Uterus (tissue), 4 donors: ENCODE results near the gene GAGE1. TPM values are rescaled to one million over a fixed set of nuclear protein-coding genes. Genes with fewer than 3 reads are reported as not detected.
"Not testable (repeated sequence)": the region's sequence is repeated elsewhere in the genome, so short reads cannot be mapped to it uniquely, and the experiment has no call there.

Experiments
- DNase-seq, 2 donors: peaks; one replicate each; pipeline ENCODE4 v3.0.0-alpha.2; 2019 to 2020
- H3K27ac ChIP-seq, 2 donors: fragments of 200-600 bp; sonication (generic); 1 replicate in 1 of 2; 2 replicates in 1 of 2; pipeline ENCODE4 v1.5.1; 2016 to 2018
- H3K27me3 ChIP-seq, 2 donors: fragments of 200-600 bp; sonication (generic); one replicate each; pipeline ENCODE4 v1.5.1; 2018 to 2019; ENCODE audit warnings: control low read depth in 1 of 2
- H3K36me3 ChIP-seq, 2 donors: fragments of 200-600 bp; sonication (generic); one replicate each; pipeline ENCODE4 v1.5.1; 2019; ENCODE audit warnings: control low read depth in 1 of 2
- H3K4me1 ChIP-seq, 2 donors: fragments of 200-600 bp; sonication (generic); one replicate each; pipeline ENCODE4 v1.5.1; 2018 to 2019; ENCODE audit warnings: control low read depth in 1 of 2
- H3K4me3 ChIP-seq, 2 donors: fragments of 200-600 bp; sonication (generic); 1 replicate in 1 of 2; 2 replicates in 1 of 2; pipeline ENCODE4 v1.5.1; 2018 to 2019; ENCODE audit warnings: mild to moderate bottlenecking in 1 of 2
- H3K9me3 ChIP-seq, 2 donors: fragments of 200-600 bp; sonication (generic); one replicate each; pipeline ENCODE4 v1.5.1; 2019; ENCODE audit warnings: control low read depth in 1 of 2
- intact Hi-C: fragments of 100-400 bp; cut with DNase I; formaldehyde crosslinking; loops from one replicate; pipeline ENCODE4 v1.15.1; 2023; ENCODE audit warnings: low total_unique reads
- total RNA-seq, 4 donors: library from RNA; depleted of rRNA in 3 of 4; stranded (reverse); fragments of >200 nt in 3 of 4; gene quantifications; one replicate each; pipeline versions ENCODE4 v1.1.0 to v1.2.4, GENCODE V29; 2014 to 2023
- donor health status: DM: yes; HTN: yes; CAD: no.

Gene GAGE1, protein sequence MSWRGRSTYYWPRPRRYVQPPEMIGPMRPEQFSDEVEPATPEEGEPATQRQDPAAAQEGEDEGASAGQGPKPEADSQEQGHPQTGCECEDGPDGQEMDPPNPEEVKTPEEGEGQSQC
- total RNA-seq, result not detected

DNA sequence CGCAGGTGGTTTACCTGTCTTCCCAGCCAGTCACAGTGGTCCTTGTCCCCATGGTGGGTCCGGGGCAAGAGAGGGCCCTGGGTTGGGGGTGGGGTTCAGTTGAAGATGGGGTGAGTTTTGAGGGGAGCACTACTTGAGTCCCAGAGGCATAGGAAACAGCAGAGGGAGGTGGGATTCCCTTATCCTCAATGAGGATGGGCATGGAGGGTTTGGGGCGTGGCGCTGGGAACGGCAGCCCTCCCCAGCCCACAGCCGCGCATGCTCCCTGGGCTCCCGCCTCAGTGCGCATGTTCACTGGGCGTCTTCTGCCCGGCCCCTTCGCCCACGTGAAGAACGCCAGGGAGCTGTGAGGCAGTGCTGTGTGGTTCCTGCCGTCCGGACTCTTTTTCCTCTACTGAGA lies at the start of gene GAGE1:
GAGE1 (plus strand) TSS at position 301 of the 400 bp plus-strand sequence. CDS start 1,155 bp downstream, outside the sequence.
- DNase-seq, intact Hi-C loops: not testable (repeated sequence)

DNA sequence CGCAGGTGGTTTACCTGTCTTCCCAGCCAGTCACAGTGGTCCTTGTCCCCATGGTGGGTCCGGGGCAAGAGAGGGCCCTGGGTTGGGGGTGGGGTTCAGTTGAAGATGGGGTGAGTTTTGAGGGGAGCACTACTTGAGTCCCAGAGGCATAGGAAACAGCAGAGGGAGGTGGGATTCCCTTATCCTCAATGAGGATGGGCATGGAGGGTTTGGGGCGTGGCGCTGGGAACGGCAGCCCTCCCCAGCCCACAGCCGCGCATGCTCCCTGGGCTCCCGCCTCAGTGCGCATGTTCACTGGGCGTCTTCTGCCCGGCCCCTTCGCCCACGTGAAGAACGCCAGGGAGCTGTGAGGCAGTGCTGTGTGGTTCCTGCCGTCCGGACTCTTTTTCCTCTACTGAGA lies 47.8 kb upstream of the GAGE1 start, which contains the start of gene GAGE12E:
GAGE12E (plus strand) TSS at position 301 of the 400 bp plus-strand sequence. CDS start 1,155 bp downstream, outside the sequence.
- H3K27ac ChIP-seq, H3K4me3 ChIP-seq, intact Hi-C loops, H3K9me3 ChIP-seq, H3K36me3 ChIP-seq, H3K27me3 ChIP-seq, DNase-seq, H3K4me1 ChIP-seq: not testable (repeated sequence)

More for the DNA sequence above, at the start of gene GAGE1:
- H3K27me3 ChIP-seq, H3K4me1 ChIP-seq, H3K9me3 ChIP-seq, H3K36me3 ChIP-seq, H3K4me3 ChIP-seq, H3K27ac ChIP-seq: not testable (repeated sequence)

DNA sequence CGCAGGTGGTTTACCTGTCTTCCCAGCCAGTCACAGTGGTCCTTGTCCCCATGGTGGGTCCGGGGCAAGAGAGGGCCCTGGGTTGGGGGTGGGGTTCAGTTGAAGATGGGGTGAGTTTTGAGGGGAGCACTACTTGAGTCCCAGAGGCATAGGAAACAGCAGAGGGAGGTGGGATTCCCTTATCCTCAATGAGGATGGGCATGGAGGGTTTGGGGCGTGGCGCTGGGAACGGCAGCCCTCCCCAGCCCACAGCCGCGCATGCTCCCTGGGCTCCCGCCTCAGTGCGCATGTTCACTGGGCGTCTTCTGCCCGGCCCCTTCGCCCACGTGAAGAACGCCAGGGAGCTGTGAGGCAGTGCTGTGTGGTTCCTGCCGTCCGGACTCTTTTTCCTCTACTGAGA lies 38.3 kb upstream of the GAGE1 start, which contains the start of gene GAGE12F:
GAGE12F (plus strand) TSS at position 301 of the 400 bp plus-strand sequence. CDS start 1,155 bp downstream, outside the sequence.
- H3K36me3 ChIP-seq, H3K4me1 ChIP-seq, H3K4me3 ChIP-seq, H3K27me3 ChIP-seq, H3K9me3 ChIP-seq, intact Hi-C loops, DNase-seq, H3K27ac ChIP-seq: not testable (repeated sequence)

DNA sequence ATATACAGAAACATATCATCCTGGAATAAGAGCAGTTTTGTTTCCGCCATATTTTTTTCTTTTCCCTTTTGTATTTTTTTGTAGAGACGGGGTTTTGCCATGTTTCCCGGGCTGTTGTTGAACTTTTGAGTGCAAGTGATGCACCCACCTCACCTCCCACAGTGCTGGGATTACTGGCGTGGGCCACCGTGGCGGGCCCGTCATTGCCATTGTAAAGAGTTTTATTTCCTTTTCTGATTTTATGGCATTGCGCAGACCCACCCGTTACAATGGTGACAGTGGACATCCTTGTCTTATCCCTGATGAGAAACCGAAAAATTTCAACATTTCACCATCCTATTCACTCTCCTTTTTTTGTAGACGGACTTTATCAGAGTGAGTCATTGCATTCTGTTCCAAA lies 30.1 kb upstream of the GAGE1 start:
- H3K4me3 ChIP-seq, H3K27ac ChIP-seq, H3K27me3 ChIP-seq, intact Hi-C loops, H3K9me3 ChIP-seq, DNase-seq, H3K36me3 ChIP-seq, H3K4me1 ChIP-seq: not testable (repeated sequence)

DNA sequence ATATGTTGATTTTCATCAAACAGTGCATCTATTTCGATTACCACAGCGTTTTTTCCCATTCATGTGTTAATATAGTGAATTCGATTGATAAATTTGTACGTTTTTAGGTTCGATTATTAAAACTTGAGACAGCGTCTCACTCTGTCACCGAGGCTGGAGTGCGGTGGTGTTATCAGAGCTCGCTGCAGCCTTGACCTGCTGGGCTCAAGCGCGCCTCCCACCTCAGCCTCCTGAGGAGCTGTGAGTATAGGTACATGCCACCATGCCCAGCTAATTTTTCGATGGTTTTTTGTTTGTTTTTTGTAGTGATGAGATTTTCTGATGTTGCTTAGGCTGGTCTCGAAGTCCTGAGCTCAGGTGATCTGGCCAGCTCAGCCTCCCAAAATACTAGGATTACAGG lies 29.7 kb upstream of the GAGE1 start:
- H3K4me3 ChIP-seq, H3K27me3 ChIP-seq, H3K27ac ChIP-seq, H3K9me3 ChIP-seq, H3K4me1 ChIP-seq, intact Hi-C loops, H3K36me3 ChIP-seq, DNase-seq: not testable (repeated sequence)

DNA sequence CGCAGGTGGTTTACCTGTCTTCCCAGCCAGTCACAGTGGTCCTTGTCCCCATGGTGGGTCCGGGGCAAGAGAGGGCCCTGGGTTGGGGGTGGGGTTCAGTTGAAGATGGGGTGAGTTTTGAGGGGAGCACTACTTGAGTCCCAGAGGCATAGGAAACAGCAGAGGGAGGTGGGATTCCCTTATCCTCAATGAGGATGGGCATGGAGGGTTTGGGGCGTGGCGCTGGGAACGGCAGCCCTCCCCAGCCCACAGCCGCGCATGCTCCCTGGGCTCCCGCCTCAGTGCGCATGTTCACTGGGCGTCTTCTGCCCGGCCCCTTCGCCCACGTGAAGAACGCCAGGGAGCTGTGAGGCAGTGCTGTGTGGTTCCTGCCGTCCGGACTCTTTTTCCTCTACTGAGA lies 28.7 kb upstream of the GAGE1 start, which contains the start of gene GAGE12G:
GAGE12G (plus strand) TSS at position 301 of the 400 bp plus-strand sequence. CDS start 1,155 bp downstream, outside the sequence.
- H3K4me3 ChIP-seq, H3K9me3 ChIP-seq, H3K27ac ChIP-seq, H3K36me3 ChIP-seq, H3K4me1 ChIP-seq, intact Hi-C loops, DNase-seq, H3K27me3 ChIP-seq: not testable (repeated sequence)

DNA sequence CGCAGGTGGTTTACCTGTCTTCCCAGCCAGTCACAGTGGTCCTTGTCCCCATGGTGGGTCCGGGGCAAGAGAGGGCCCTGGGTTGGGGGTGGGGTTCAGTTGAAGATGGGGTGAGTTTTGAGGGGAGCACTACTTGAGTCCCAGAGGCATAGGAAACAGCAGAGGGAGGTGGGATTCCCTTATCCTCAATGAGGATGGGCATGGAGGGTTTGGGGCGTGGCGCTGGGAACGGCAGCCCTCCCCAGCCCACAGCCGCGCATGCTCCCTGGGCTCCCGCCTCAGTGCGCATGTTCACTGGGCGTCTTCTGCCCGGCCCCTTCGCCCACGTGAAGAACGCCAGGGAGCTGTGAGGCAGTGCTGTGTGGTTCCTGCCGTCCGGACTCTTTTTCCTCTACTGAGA lies 19.2 kb upstream of the GAGE1 start, which contains the start of gene GAGE12H:
GAGE12H (plus strand) TSS at position 301 of the 400 bp plus-strand sequence. CDS start 1,155 bp downstream, outside the sequence.
- H3K9me3 ChIP-seq, intact Hi-C loops, H3K4me1 ChIP-seq, H3K36me3 ChIP-seq, DNase-seq, H3K27me3 ChIP-seq, H3K4me3 ChIP-seq, H3K27ac ChIP-seq: not testable (repeated sequence)

DNA sequence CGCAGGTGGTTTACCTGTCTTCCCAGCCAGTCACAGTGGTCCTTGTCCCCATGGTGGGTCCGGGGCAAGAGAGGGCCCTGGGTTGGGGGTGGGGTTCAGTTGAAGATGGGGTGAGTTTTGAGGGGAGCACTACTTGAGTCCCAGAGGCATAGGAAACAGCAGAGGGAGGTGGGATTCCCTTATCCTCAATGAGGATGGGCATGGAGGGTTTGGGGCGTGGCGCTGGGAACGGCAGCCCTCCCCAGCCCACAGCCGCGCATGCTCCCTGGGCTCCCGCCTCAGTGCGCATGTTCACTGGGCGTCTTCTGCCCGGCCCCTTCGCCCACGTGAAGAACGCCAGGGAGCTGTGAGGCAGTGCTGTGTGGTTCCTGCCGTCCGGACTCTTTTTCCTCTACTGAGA lies 9.6 kb upstream of the GAGE1 start, which contains the start of gene GAGE2A:
GAGE2A (plus strand) TSS at position 301 of the 400 bp plus-strand sequence. CDS start 1,155 bp downstream, outside the sequence.
- H3K4me3 ChIP-seq, H3K27me3 ChIP-seq, H3K27ac ChIP-seq, H3K36me3 ChIP-seq, H3K9me3 ChIP-seq, intact Hi-C loops, DNase-seq, H3K4me1 ChIP-seq: not testable (repeated sequence)

DNA sequence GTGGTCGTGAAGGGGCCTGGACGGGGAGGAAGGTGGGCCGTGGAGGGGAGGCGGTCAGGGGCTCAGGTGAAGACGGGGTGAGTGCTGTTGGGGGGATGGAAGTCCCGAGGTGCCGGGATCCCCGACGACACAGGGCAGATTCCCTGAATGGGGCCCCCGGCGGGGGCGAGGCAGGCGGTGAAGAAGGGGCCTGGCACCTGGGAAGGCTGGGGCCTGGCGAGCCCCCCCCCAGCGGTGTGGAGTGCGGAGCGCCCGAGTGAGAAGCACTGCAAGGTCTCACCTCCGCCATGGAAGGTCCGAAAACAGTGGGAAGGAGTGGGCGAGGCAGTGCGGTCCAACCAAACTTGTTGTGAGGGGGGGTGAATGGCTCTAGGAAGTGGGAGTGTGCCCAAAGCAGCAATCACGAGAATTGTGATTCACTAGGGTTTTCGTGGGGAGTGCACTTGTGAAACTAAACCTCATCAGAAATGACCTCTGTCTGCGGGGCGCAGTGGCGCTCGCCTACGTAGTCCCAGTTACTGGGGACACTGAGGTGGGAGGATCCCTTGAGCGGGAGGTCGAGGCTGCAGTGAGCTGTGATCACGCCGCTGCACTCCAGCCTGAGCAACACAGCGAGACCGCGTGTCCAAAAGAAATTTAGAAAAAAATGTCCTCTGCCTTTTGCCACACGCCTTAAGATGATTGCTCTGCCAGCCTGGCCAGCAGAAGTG lies 8.9 kb upstream of the GAGE1 start:
- H3K4me3 ChIP-seq, H3K4me1 ChIP-seq, H3K36me3 ChIP-seq, H3K9me3 ChIP-seq, H3K27ac ChIP-seq, H3K27me3 ChIP-seq, intact Hi-C loops: not testable (repeated sequence)
- DNase-seq, result peak; percentile 14 to 21

DNA sequence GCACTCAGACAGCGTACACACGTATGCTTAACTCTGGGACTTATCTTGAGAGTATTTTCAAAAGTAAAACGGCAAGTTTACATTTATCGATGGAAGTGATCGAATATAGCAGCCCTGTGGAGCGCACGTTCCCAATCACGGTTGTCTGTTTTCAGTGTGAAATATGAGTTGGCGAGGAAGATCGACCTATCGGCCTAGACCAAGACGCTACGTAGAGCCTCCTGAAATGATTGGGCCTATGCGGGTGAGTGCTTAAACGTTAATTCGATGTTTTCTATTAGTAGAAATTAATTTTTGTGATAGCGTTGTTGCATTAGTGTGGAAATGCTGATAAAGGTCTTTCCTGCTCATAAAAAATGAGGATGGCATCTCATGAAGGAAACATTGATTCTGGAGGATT lies 8.3 kb upstream of the GAGE1 start:
- H3K9me3 ChIP-seq, H3K36me3 ChIP-seq, DNase-seq, H3K4me1 ChIP-seq, H3K27ac ChIP-seq, intact Hi-C loops, H3K4me3 ChIP-seq, H3K27me3 ChIP-seq: not testable (repeated sequence)
